Activated naive CD4-positive, alpha-beta T cell treated with anti-CD3 and anti-CD28 coated beads for 36 hours (primary cell): ENCODE results near the gene NEURL2. TPM values are rescaled to one million over a fixed set of nuclear protein-coding genes. Genes with fewer than 3 reads are reported as not detected.

Experiments used
- CTCF ChIA-PET: fragments of 350-600 bp; sonication (Branson Sonifier 250); formaldehyde crosslinking; loops from one replicate; lab custom pipeline; 2021; ENCODE audit warnings: antibody characterized with exemption; lab: Charles Lee
- DNase-seq: peaks from one replicate; pipeline ENCODE4 v3.0.0-alpha.2; 2020
- H3K27ac Mint-ChIP-seq: one replicate; pipeline ENCODE4 v1.8.0; 2021; ENCODE audit warnings: mild to moderate bottlenecking, mixed read lengths
- H3K27me3 Mint-ChIP-seq: one replicate; pipeline ENCODE4 v1.8.0; 2021; ENCODE audit warnings: low read depth, mixed read lengths
- H3K36me3 Mint-ChIP-seq: one replicate; pipeline ENCODE4 v1.8.0; 2021; ENCODE audit warnings: low read depth, mixed read lengths
- H3K4me1 Mint-ChIP-seq: one replicate; pipeline ENCODE4 v1.8.0; 2021; ENCODE audit warnings: low read depth, mixed read lengths
- H3K4me3 Mint-ChIP-seq: one replicate; pipeline ENCODE4 v1.8.0; 2021; ENCODE audit warnings: mild to moderate bottlenecking, moderate library complexity, mixed read lengths
- H3K9me3 Mint-ChIP-seq: one replicate; pipeline ENCODE4 v1.8.0; 2021; ENCODE audit warnings: mixed read lengths
- intact Hi-C: fragments of 100-400 bp; cut with micrococcal nuclease; formaldehyde crosslinking; loops from one replicate; pipeline ENCODE4 v1.15.1; 2023
- total RNA-seq, 2 experiments: library from RNA; stranded (reverse); gene quantifications; one replicate each; pipeline ENCODE4 v1.2.3, GENCODE V29; 2021

The NEURL2 gene
- total RNA-seq, 2 experiments from 2014 or later, result 0.99 to 1.4 TPM

DNA sequence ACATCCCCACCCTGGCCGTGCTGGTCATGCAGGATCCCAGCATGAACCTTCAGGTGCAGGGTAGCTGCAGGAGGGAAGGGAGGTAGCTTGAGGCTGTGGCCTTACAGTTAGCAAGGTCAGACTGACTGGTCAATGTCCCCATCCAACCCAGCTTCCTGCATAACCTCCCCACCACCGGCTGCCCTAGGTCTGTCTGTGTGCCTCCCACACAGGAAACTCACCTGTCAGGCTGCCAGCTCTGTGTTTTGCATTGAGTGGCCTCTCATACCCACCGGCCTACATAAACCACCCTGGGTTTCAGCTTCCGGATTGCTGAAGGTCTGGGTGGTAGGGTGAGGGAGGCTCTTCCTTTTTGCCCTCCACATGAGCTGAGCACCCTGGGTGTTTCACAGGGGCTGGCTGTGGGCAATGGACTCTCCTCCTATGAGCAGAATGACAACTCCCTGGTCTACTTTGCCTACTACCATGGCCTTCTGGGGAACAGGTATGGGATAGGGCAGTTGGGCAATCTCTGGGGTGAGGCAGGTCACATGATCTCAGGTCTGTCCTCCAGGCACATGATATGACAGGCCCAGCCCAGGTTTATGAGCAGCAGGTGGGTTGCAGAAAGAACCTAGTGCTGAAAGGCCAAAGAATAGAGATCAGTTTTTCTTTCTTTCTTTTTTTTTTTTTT, 2.0 kb upstream of the NEURL2 start:
- no peak for DNase-seq

DNA sequence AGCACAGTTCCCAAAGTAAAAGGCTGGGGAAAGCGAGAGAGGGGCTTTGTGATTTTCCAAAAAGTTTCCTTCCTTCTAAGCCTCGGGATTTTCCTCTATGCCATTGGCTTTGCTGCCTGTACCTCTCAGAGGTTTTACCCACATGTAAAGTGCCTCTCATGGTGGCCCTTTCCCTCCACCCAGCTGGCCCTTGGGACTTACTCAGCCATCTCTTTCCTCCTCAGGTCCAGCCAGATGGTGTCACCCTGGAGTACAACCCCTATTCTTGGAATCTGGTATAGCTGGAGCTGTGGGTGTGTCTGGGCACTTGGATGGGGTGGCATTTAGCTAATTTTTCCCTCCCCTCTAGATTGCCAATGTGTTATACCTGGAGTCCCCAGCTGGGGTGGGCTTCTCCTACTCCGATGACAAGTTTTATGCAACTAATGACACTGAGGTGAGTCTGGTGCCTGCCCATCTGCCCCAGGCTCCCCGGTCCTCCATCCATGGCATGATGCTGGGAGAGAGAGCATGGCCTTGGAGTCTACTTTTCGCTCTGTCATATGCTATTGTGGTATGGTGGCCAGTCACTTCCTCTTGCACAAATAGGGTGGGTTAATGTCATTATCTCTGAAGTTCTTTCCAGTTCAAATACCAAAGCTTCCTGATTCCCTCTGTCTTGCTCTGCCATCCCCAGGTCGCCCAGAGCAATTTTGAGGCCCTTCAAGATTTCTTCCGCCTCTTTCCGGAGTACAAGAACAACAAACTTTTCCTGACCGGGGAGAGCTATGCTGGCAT, 1.2 kb upstream of the NEURL2 start:
- intact Hi-C loops, result no loop called here
- DNase-seq, result no peak
- no peaks in the 10 kb centered on the region for H3K27me3 Mint-ChIP-seq
- H3K9me3 Mint-ChIP-seq, result no peaks in the 10 kb centered on the region
- no peak overlapping the region for H3K27ac Mint-ChIP-seq
- CTCF ChIA-PET, result interaction anchor here (0.9 to 1.4 kb wide), 4 partner anchors 8 to 657 kb away, joined by 3 to 5 read pairs (median 4); no protein-coding TSS in a partner anchor
- peak overlapping the region; percentile 89 for H3K4me3 Mint-ChIP-seq
- peaks cover 22% of the 10 kb centered on the region for H3K4me1 Mint-ChIP-seq
- H3K36me3 Mint-ChIP-seq, result peaks cover 5% of the 10 kb centered on the region

More for the DNA sequence above, 2.0 kb upstream of the NEURL2 start:
- Mint-ChIP-seq H3K27ac (no peak overlapping the region), H3K27me3 (no peaks in the 10 kb centered on the region), H3K4me3 (peak overlapping the region; percentile 89), H3K4me1 (peaks cover 22% of the 10 kb centered on the region), H3K36me3 (peaks cover 5% of the 10 kb centered on the region), H3K9me3 (no peaks in the 10 kb centered on the region)
- CTCF ChIA-PET, result interaction anchor here (0.9 to 1.2 kb wide), 3 partner anchors 7 to 658 kb away, joined by 3 to 5 read pairs (median 4); no protein-coding TSS in a partner anchor
- intact Hi-C loops, result no loop called here

DNA sequence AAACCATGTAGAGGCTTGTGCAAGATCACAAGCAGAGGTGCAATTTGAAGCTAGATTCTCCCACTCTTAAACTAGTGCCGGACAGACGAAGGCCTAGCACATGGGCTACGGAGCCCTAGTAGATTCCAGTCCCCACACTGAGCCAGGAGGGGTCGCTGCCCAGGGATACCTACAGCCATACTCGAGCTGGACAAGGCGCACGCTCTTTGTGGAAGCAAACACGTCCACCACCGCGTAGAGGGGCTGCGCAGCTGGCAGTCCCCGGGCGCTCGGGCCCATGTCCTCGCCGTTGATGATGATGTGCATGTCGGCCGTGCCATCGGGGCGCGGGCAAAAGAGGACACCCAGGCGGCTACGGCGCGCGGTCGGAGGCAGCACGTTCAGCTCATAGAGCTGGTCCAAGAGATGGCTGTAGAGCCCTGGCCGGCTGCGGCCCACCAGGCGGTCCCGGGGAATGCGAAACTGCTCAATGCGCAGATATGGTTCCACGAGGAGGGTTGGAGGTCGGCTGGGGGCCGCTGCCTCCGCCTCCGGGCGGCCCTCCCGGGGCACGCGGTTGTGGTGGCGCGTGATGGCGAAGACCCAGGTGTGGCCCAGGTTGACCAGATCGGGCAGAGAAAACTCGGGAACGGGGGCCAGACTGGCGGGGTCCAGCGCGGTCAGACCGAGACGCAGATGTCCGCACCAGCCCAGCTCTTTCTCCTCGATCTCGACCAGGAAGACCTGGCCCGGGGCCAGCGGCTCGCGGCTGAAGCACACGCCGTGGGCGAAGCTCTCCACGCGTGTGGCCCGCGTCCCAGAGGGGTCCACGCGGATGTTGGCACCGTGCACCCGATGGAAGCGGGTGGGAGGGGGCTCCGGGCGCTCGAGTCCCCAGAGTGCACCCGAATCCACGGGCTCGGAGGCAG, 677 bp downstream of the NEURL2 start:
- intact Hi-C loops, result loop anchor here (2.0 kb wide), 3 partner anchors 34 to 66 kb away; partner anchors contain the start of genes ACOT8, SNX21 and ZSWIM3
- no peaks in the 10 kb centered on the region for H3K9me3 Mint-ChIP-seq
- H3K36me3 Mint-ChIP-seq, result peaks cover 5% of the 10 kb centered on the region
- CTCF ChIA-PET, result interaction anchor here (1.1 to 2.3 kb wide), 8 partner anchors 10 to 91 kb away, joined by 3 to 8 read pairs (median 5); no protein-coding TSS in a partner anchor
- peaks cover 30% of the 10 kb centered on the region for H3K4me1 Mint-ChIP-seq
- no peaks in the 10 kb centered on the region for H3K27me3 Mint-ChIP-seq
- peak overlapping the region; percentile 50 for H3K27ac Mint-ChIP-seq
- DNase-seq, result peak; percentile 63
- H3K4me3 Mint-ChIP-seq, result peak overlapping the region; percentile 89

DNA sequence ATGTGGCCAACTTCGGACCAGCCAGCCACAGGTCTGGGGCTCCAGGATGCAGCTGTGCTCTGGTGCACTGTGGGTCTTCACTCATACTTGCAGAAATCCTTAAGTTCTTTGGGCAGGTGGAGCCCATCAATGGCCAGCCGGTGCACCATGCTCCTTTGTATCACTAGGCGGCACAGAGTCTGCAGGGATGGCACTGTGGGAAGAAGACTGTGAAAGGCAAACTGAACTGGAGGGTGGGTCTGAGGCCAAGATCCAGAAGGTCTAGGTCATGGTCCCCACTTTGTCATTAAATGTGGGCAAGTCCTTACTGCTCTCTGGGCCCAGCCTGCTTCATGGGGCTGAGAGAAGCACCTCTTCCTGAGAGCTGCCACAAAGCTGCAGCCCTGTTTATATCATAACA, 2.3 kb downstream of the NEURL2 start:
- Mint-ChIP-seq H3K4me1 (peaks cover 44% of the 10 kb centered on the region), H3K27me3 (no peaks in the 10 kb centered on the region), H3K36me3 (peaks cover 5% of the 10 kb centered on the region), H3K9me3 (no peaks in the 10 kb centered on the region), H3K27ac (no peak overlapping the region), H3K4me3 (no peak overlapping the region)
- intact Hi-C loops, result no loop called here
- DNase-seq, result no peak
- CTCF ChIA-PET, result interaction anchor here (0.5 to 2.1 kb wide), 2 partner anchors 89 to 1670 kb away, joined by 3 to 8 read pairs; no protein-coding TSS in a partner anchor

DNA sequence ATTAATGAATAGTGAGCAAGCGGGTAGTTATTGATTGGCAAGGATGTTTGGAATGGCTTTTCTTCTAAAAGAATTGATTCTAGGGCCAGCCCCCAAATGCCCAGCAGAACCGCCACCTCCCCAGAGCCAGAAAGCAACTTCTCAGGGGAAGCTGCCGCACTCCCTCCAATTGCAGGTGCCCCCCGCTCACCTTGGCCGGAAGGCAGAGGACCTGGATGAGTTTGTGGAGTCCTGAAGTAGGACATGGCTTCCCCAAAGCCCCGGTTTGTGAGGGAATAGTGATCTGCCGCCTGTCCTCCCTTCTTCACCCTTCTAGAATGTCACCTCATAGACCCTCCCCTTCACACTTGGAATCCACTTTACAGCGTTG, 3.7 kb downstream of the NEURL2 start, which contains the start of gene SPATA25:
Gene SPATA25, minus strand, starts transcription at position 277 of the 370 bp plus-strand sequence. Its CDS starts 32 bp downstream, at position 245.
- no peaks in the 10 kb centered on the region for H3K9me3 Mint-ChIP-seq
- H3K36me3 Mint-ChIP-seq, result peaks cover 10% of the 10 kb centered on the region
- H3K4me3 Mint-ChIP-seq, result no peak within 1 kb of the TSS
- H3K27ac Mint-ChIP-seq, result no peak within 1 kb of the TSS
- intact Hi-C loops, result no loop called here
- H3K27me3 Mint-ChIP-seq, result no peaks in the 10 kb centered on the region
- H3K4me1 Mint-ChIP-seq, result peaks cover 51% of the 10 kb centered on the region
- DNase-seq, result no peak
- CTCF ChIA-PET, result no interaction called here

DNA sequence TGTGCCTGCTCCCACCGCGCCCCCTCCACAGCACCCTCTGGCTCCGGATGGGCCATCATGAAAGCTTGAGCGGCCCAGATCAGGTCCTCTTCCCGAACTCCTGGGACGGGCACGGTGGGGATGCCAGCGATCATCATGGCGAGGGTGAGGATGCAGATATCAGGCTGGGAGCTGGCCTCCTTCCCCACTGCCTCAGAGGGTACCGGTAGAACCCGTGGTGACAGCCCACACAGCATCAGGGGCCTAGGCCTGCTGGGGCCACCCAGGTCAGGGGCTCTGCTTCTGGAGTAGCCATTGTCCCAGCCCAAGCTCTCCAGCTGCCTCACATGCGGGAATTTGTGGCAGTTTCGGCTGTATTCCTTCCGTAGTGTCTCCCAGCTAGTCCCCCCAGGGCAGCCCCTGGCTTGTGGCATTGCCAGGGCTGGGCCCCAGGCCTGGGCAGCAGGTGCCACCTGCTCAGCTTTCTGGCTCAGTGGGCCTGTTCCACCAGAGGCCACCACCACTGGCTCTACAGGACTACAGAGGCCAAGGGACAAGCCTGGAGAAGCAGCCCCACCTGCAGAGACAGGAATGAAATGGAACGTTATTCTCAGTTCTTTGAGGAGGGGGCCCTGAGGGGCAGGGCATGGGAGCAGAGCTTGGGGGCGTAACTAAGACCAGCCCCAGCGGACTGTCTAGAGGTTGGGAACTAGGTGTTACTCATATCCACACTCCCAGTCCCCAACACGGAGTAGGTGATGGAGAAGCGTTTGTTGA, 4.2 kb downstream of the NEURL2 start:
- Mint-ChIP-seq H3K4me3 (no peak overlapping the region), H3K36me3 (peaks cover 10% of the 10 kb centered on the region), H3K27ac (no peak overlapping the region), H3K4me1 (peaks cover 49% of the 10 kb centered on the region), H3K9me3 (no peaks in the 10 kb centered on the region), H3K27me3 (no peaks in the 10 kb centered on the region)
- no peak for DNase-seq
- intact Hi-C loops, result no loop called here
- CTCF ChIA-PET, result no interaction called here

DNA sequence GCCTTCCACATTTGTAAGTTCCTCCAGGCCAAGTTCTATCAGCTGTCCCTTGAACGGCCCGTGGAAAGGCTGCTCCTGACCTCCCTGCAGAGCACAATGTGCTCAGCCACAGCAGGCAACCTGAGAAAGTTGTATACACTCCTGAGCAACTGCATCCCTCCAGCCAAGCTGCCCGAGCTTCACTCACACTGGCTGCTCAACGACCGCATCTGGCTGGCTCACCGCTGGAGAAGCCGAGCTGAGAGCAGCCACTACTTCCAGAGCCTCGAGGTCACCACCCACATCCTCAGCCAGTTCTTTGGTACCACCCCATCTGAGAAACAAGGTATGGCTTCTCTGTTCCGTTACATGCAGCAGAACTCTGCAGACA, 7.9 kb downstream of the NEURL2 start:
- CTCF ChIA-PET, result interaction anchor here (0.9 to 1.9 kb wide), 2 partner anchors 14 to 85 kb away, joined by 3 to 4 read pairs; no protein-coding TSS in a partner anchor
- peak overlapping the region; percentile 61 for H3K27ac Mint-ChIP-seq
- H3K4me3 Mint-ChIP-seq, result no peak overlapping the region
- no peaks in the 10 kb centered on the region for H3K9me3 Mint-ChIP-seq
- no peaks in the 10 kb centered on the region for H3K27me3 Mint-ChIP-seq
- DNase-seq, result no peak
- H3K4me1 Mint-ChIP-seq, result peaks cover 49% of the 10 kb centered on the region
- peaks cover 12% of the 10 kb centered on the region for H3K36me3 Mint-ChIP-seq
- intact Hi-C loops, result no loop called here

DNA sequence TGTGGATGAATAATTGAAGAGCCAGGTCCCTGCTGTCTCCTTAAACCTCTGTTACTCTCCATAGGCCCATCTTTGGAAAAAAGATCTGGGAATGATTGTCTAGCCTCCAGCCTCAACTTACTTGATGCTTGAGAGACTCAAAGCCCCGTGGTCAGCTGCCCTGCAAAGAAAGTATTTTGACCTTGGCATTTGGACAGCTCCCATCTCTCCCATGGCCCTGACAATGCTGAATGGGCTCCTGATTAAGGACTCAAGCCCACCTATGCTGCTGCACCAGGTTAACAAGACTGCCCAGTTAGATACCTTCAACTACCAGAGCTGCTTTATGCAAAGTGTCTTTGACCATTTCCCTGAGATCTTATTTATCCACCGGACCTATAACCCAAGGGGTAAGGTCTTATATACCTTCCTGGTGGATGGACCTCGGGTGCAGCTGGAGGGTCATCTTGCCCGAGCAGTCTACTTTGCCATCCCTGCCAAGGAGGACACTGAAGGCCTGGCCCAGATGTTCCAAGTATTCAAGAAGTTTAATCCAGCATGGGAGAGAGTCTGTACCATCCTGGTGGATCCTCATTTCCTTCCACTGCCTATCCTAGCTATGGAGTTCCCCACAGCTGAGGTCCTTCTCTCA, 8.4 kb downstream of the NEURL2 start:
- Mint-ChIP-seq H3K27me3 (no peaks in the 10 kb centered on the region), H3K9me3 (no peaks in the 10 kb centered on the region), H3K27ac (peak overlapping the region; percentile 61), H3K4me3 (peak overlapping the region; percentile 57), H3K4me1 (peaks cover 49% of the 10 kb centered on the region), H3K36me3 (peaks cover 12% of the 10 kb centered on the region)
- DNase-seq, result no peak
- intact Hi-C loops, result no loop called here
- CTCF ChIA-PET, result interaction anchor here (0.6 to 1.9 kb wide), 2 partner anchors 21 to 84 kb away, joined by 3 to 4 read pairs; no protein-coding TSS in a partner anchor

DNA sequence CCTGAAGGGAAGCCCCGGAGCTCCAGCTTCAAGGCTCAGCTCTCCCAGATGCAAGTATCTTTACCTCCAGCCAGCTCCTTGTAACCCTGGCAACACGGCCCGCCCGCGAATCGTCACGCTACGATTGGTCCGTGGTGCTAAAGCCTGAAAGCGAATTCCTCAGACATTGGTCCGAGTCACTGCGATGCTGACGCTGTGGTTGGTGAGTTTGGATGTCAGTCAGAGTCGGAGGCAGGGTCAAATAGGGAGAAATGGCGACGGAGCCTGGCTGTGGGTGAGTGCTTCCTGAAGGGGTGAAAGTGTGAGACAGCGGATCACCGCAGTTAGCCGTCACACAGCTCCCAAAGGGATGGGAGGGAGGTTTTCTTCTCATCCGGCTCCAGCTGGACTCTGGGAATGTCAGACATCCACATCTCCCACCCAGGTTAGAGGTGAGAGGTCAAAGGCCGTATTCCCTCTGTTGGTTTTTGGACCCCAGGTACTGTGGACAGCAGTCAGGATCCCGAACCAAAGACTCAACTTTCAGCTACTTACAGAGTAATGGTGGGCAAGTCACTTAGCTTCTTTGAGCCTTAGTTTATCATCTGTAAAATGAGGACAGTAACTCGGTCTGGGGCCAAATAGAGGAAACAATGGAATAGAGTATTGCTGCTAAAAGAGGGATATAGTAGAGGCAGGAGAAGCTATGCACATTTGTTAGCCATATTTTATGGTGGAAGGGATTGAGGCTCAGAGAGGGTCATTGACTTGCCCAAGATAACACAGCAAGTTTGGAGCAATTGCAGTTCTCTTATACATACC, 9.8 kb downstream of the NEURL2 start, which contains the start of gene ZSWIM1:
Gene ZSWIM1, plus strand, starts transcription at position 240 of the 801 bp plus-strand sequence. CDS start 1,366 bp downstream, outside the sequence.
- Mint-ChIP-seq H3K9me3 (no peaks in the 10 kb centered on the region), H3K36me3 (peaks cover 14% of the 10 kb centered on the region), H3K27me3 (no peaks in the 10 kb centered on the region), H3K4me3 (peak within 1 kb of the TSS; percentile 94), H3K4me1 (peaks cover 48% of the 10 kb centered on the region), H3K27ac (peak within 1 kb of the TSS; percentile 93)
- DNase-seq, result peak; percentile 100
- CTCF ChIA-PET, result interaction anchor here (0.6 to 1.3 kb wide), 6 partner anchors 8 to 89 kb away, joined by 3 to 5 read pairs (median 4); partner anchors contain the start of gene CTSA
- intact Hi-C loops, result loop anchor here (1.0 to 2.0 kb wide), 6 partner anchors 10 to 90 kb away; partner anchors contain the start of genes ACOT8, CTSA, NEURL2 and UBE2C
